IMR-90 (cell line): ENCODE measurements around the gene RNF4. TPM values are rescaled to one million over a fixed set of nuclear protein-coding genes. Genes with fewer than 3 reads are reported as not detected.

ENCODE experiments used
- ATAC-seq: fragments of 200-7000 bp; cut with Tn5 transposase; 2 replicates; pipeline ENCODE4 v1.9.1; 2020; ENCODE audit warnings: low read depth, mild to moderate bottlenecking, moderate library complexity
- BruUV-seq: library from RNA; stranded (reverse); fragments of 400-500 nt; replicated peaks from 2 replicates; lab custom pipeline; 2021; lab: Mats Ljungman, UMichigan
- CTCF ChIA-PET: fragments of 300-600 bp; formaldehyde crosslinking; extraction: SDS; loops from one replicate; lab custom pipeline; 2021; ENCODE audit warnings: antibody characterized with exemption; lab: Yijun Ruan, JAX
- POLR2A ChIA-PET: fragments of 300-600 bp; sonication (Branson Sonifier 250); formaldehyde crosslinking; loops from one replicate; lab custom pipeline; 2022; ENCODE audit warnings: antibody characterized with exemption; ENCODE audit not compliant: unreplicated experiment; lab: Charles Lee
- DNase-seq: peaks from one replicate; pipeline ENCODE4 v3.0.0; 2013
- H2AFZ ChIP-seq: replicated peaks from 2 replicates; pipeline ENCODE3; 2013; ENCODE audit warnings: low read length, mild to moderate bottlenecking; ENCODE audit not compliant: poor library complexity
- H2AK5ac ChIP-seq: 2 replicates; pipeline ENCODE4 v1.6.1; 2013; ENCODE audit warnings: low read depth, low read length, inconsistent platforms
- H2AK9ac ChIP-seq: replicated peaks from 2 replicates; pipeline ENCODE3; 2013; ENCODE audit warnings: mild to moderate bottlenecking, low read depth, low read length, moderate library complexity; ENCODE audit not compliant: poor library complexity
- H2BK120ac ChIP-seq: 2 replicates; pipeline ENCODE4 v1.6.1; 2013; ENCODE audit warnings: low read depth, low read length, inconsistent platforms
- H2BK15ac ChIP-seq: 3 replicates; pipeline ENCODE4 v1.6.1; 2013; ENCODE audit warnings: low read depth, low read length, inconsistent platforms
- H2BK20ac ChIP-seq: 2 replicates; pipeline ENCODE4 v1.6.1; 2013; ENCODE audit warnings: low read depth, mild to moderate bottlenecking, inconsistent platforms, low read length, moderate library complexity
- H2BK5ac ChIP-seq: 2 replicates; pipeline ENCODE4 v1.6.1; 2013; ENCODE audit warnings: mild to moderate bottlenecking, low read depth, low read length, inconsistent platforms; ENCODE audit not compliant: poor library complexity, severe bottlenecking
- H3K14ac ChIP-seq: replicated peaks from 2 replicates; pipeline ENCODE4 v1.6.1; 2013; ENCODE audit warnings: low read depth, low read length, inconsistent platforms
- H3K18ac ChIP-seq: 2 replicates; pipeline ENCODE4 v1.6.1; 2013; ENCODE audit warnings: low read depth, low read length, control low read depth
- H3K23ac ChIP-seq: 2 replicates; pipeline ENCODE4 v1.6.1; 2013; ENCODE audit warnings: low read depth, low read length, inconsistent platforms
- H3K27ac ChIP-seq: 2 replicates; pipeline ENCODE4 v1.5.1; 2013; ENCODE audit warnings: mild to moderate bottlenecking, control low read depth, low read length; ENCODE audit not compliant: insufficient read depth
- H3K27me3 ChIP-seq: 2 replicates; pipeline ENCODE4 v1.6.1; 2013; ENCODE audit warnings: low read length; ENCODE audit not compliant: control insufficient read depth, insufficient read depth
- H3K36me3 ChIP-seq: 2 replicates; pipeline ENCODE4 v1.6.1; 2013; ENCODE audit warnings: low read length, mixed read lengths; ENCODE audit not compliant: control insufficient read depth, insufficient read depth
- H3K4ac ChIP-seq: 2 replicates; pipeline ENCODE4 v1.6.1; 2013; ENCODE audit warnings: low read depth, low read length, inconsistent platforms
- H3K4me1 ChIP-seq: 2 replicates; pipeline ENCODE4 v1.6.1; 2013; ENCODE audit warnings: low read length, mixed read lengths; ENCODE audit not compliant: control insufficient read depth, insufficient read depth
- H3K4me2 ChIP-seq: 2 replicates; pipeline ENCODE4 v1.6.1; 2013; ENCODE audit warnings: low read depth, mild to moderate bottlenecking, control low read depth, low read length, moderate library complexity
- H3K4me3 ChIP-seq: 2 replicates; pipeline ENCODE4 v1.5.1; 2013; ENCODE audit warnings: low read depth, mild to moderate bottlenecking, control low read depth, low read length, moderate library complexity; ENCODE audit not compliant: insufficient read depth
- H3K56ac ChIP-seq: 2 replicates; pipeline ENCODE4 v1.6.1; 2013; ENCODE audit warnings: low read length, inconsistent platforms; ENCODE audit not compliant: insufficient read depth; ENCODE audit errors: extremely low read depth
- H3K79me1 ChIP-seq, 2 experiments: 2 replicates each; pipeline ENCODE4 v1.6.1; 2013; ENCODE audit warnings: low read length in 2 of 2, inconsistent platforms in 1 of 2, low read depth in 1 of 2
- H3K9ac ChIP-seq: 2 replicates; pipeline ENCODE4 v1.6.1; 2013; ENCODE audit warnings: low read depth, low read length, control low read depth
- H3K9me1 ChIP-seq: 2 replicates; pipeline ENCODE4 v1.6.1; 2013; ENCODE audit warnings: low read length, inconsistent platforms; ENCODE audit not compliant: insufficient read depth
- H3K9me3 ChIP-seq: 2 replicates; pipeline ENCODE4 v1.6.1; 2013; ENCODE audit warnings: low read length; ENCODE audit not compliant: control insufficient read depth, insufficient read depth
- H4K20me1 ChIP-seq: 2 replicates; pipeline ENCODE4 v1.6.1; 2013; ENCODE audit warnings: low read length, inconsistent platforms; ENCODE audit not compliant: insufficient read depth
- H4K5ac ChIP-seq: 2 replicates; pipeline ENCODE4 v1.6.1; 2013; ENCODE audit warnings: mild to moderate bottlenecking, low read depth, low read length, control low read depth
- H4K8ac ChIP-seq, 2 experiments: 2 replicates each; pipeline ENCODE4 v1.6.1; 2013; ENCODE audit warnings: low read depth in 2 of 2, low read length in 2 of 2, control low read depth in 1 of 2, inconsistent platforms in 1 of 2
- H4K91ac ChIP-seq: 2 replicates; pipeline ENCODE4 v1.6.1; 2013; ENCODE audit warnings: low read depth, low read length, inconsistent platforms; ENCODE audit not compliant: insufficient read depth
- FOS ChIP-seq: fragments of 150-350 bp; IDR thresholded peaks from 2 replicates; pipeline ENCODE4 v1.6.1; 2016; ENCODE audit warnings: low read depth, low read length
- RFX5 ChIP-seq: IDR thresholded peaks from 2 replicates; pipeline ENCODE4 v1.8.0; 2012; ENCODE audit warnings: low read depth, mild to moderate bottlenecking, low read length, moderate library complexity
- WGBS, 2 experiments: methylation state at CpG; one replicate each; pipeline versions ENCODE4 v1.1.5 to v1.1.7; 2013; ENCODE audit warnings: missing lambda C conversion rate in 2 of 2; ENCODE audit not compliant: insufficient read length in 1 of 2; ENCODE audit errors: extremely low coverage in 2 of 2; 5-methylcytosine and 5-hydroxymethylcytosine counted together
- dilution Hi-C: fragments of 300-500 bp; cut with HindIII; formaldehyde crosslinking; loops from one replicate; pipeline ENCODE4 v1.14.3; 2018; ENCODE audit warnings: low sequenced_read_pairs; ENCODE audit not compliant: unreplicated experiment
- in situ Hi-C: fragments of 300-500 bp; cut with MboI; formaldehyde crosslinking; loops from 3 replicates; pipeline ENCODE4 v1.14.3; 2019; ENCODE audit warnings: low sequenced_read_pairs, inconsistent platforms, mixed read lengths
- intact Hi-C: fragments of 100-400 bp; cut with micrococcal nuclease; formaldehyde crosslinking; loops from 2 replicates; pipeline ENCODE4 v1.10.0; 2022
- polyA plus RNA-seq, 3 experiments: library from polyadenylated mRNA; depleted of rRNA; stranded (reverse); fragments of >200 nt; gene quantifications; 2 replicates each; pipeline ENCODE4 v1.2.3, GENCODE V29; 2012; ENCODE audit warnings: low replicate concordance in 1 of 3
- total RNA-seq: library from RNA; depleted of rRNA; stranded (reverse); fragments of >200 nt; gene quantifications from 2 replicates; pipeline ENCODE4 v1.2.3, GENCODE V29; 2012
- TF ChIP-seq, protein P1 (sequence below): fragments of 150-350 bp; IDR thresholded peaks from 2 replicates; pipeline ENCODE4 v1.6.1; 2016; ENCODE audit warnings: low read depth, mild to moderate bottlenecking, low read length, moderate library complexity, borderline replicate concordance

The RNF4 gene
- total and polyA plus RNA-seq, 2 of the 4 experiments (the other 2 are of a cell fraction) = 63.8 to 73.8 TPM

DNA sequence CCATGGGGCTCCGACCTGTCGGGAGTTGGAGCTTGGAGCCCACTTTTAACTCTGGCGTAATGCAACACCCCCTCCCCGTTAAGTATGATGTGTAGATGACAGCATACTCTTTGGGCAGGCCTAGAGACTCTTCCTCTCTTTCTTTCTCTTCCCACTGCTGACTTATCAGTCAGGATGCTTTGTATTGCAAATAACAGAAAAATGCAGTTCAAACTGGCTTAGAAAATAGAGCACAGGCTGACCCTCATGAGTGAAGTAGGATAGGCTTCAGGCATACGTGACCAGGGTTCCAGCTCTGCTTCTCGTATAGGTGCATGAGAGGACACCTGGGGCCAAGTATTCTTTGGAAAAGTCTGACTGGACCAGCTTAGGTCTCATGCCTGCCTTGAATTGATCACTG is 23.3 kb upstream of the RNF4 start:
- Histone ChIP-seq H3K4ac (no peak overlapping the region), H2BK15ac (no peak overlapping the region), H2BK120ac (no peak overlapping the region), H3K27me3 (peaks cover 19% of the 10 kb centered on the region), H2AK9ac (no peak overlapping the region), H4K91ac (no peak overlapping the region), H3K27ac (no peak overlapping the region), H3K9me1 (no peaks in the 10 kb centered on the region), H4K8ac (no peak overlapping the region), H3K4me3 (no peak overlapping the region), H2AK5ac (no peak overlapping the region), H3K9ac (no peak overlapping the region), H3K4me1 (no peaks in the 10 kb centered on the region), H3K14ac (no peak overlapping the region), H3K56ac (no peak overlapping the region), H2BK5ac (no peak overlapping the region), H3K18ac (no peak overlapping the region), H2AFZ (no peak overlapping the region), H2BK20ac (no peak overlapping the region), H3K36me3 (no peaks in the 10 kb centered on the region), H3K4me2 (no peak overlapping the region), H4K5ac (no peak overlapping the region), H3K9me3 (no peaks in the 10 kb centered on the region), H3K79me1 (no peaks in the 10 kb centered on the region), H3K23ac (no peak overlapping the region), H4K20me1 (no peaks in the 10 kb centered on the region; the same call in 1 of the 2 replicates)
- in situ Hi-C loops (no loop called here), intact Hi-C loops (no loop called here), dilution Hi-C loops (no loop called here)
- ATAC-seq (no peak), DNase-seq (no peak)
- TF ChIP-seq, protein P1, sequence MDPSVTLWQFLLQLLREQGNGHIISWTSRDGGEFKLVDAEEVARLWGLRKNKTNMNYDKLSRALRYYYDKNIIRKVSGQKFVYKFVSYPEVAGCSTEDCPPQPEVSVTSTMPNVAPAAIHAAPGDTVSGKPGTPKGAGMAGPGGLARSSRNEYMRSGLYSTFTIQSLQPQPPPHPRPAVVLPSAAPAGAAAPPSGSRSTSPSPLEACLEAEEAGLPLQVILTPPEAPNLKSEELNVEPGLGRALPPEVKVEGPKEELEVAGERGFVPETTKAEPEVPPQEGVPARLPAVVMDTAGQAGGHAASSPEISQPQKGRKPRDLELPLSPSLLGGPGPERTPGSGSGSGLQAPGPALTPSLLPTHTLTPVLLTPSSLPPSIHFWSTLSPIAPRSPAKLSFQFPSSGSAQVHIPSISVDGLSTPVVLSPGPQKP = no peak
- no peak for TF ChIP-seq FOS
- no peak for TF ChIP-seq RFX5
- BruUV-seq = no TSS peak
- ChIA-PET POLR2A (no interaction called here), CTCF (interaction anchor here (0.9 kb wide), 1 partner anchor 108 kb away, joined by 3 read pairs; no protein-coding TSS in a partner anchor)
- WGBS, 2 experiments = 85% methylated on average over 2 of the region's 6 CpGs; no CpG with 5 or more reads in 1 of the 2 experiments
